A673 (cell line): ENCODE results near the gene MZT2A.
"Not testable (repeated sequence)": the region's sequence is repeated elsewhere in the genome, so short reads cannot be mapped to it uniquely, and the experiment has no call there.

Source experiments
- CTCF ChIP-seq: fragments of 300-800, 200-600 bp; sonication (generic); conservative IDR thresholded peaks from 2 replicates; pipeline ENCODE4 v1.5.1; 2017; ENCODE audit warnings: low read depth, mild to moderate bottlenecking, antibody characterized with exemption, low read length, moderate library complexity, mixed read lengths
- EZH2 ChIP-seq: fragments of 200-600 bp; sonication (generic); IDR thresholded peaks from 2 replicates; pipeline ENCODE4 v1.6.1; 2017; ENCODE audit warnings: borderline replicate concordance, low read depth, mild to moderate bottlenecking, mixed read lengths, antibody characterized with exemption, low read length; ENCODE audit not compliant: poor library complexity, severe bottlenecking

- TF ChIP-seq EZH2, CTCF: not testable (repeated sequence)
Measured at GRCh38 chr2:131467722-131468121, 24.5 kb downstream of the MZT2A start.
